IPS-18a (cell line): Measurements from ENCODE around the gene PRSS2.
"Not testable (repeated sequence)": the region's sequence is repeated elsewhere in the genome, so short reads cannot be mapped to it uniquely, and the experiment has no call there.

ENCODE experiments used
- H3K27ac ChIP-seq: one replicate; pipeline ENCODE4 v1.5.1; 2013; ENCODE audit warnings: low read length
- H3K27me3 ChIP-seq: one replicate; pipeline ENCODE4 v1.6.1; 2013; ENCODE audit warnings: mild to moderate bottlenecking, low read length; ENCODE audit not compliant: control insufficient read depth, insufficient read depth
- H3K36me3 ChIP-seq: one replicate; pipeline ENCODE4 v1.6.1; 2013; ENCODE audit warnings: low read depth, low read length; ENCODE audit not compliant: control insufficient read depth
- H3K4me1 ChIP-seq: one replicate; pipeline ENCODE4 v1.6.1; 2013; ENCODE audit warnings: low read depth, low read length; ENCODE audit not compliant: control insufficient read depth
- H3K4me3 ChIP-seq: one replicate; pipeline ENCODE4 v1.5.1; 2013; ENCODE audit warnings: low read length
- H3K9ac ChIP-seq: one replicate; pipeline ENCODE4 v1.6.1; 2013; ENCODE audit warnings: mild to moderate bottlenecking, low read length, moderate library complexity
- H3K9me3 ChIP-seq: one replicate; pipeline ENCODE4 v1.6.1; 2013; ENCODE audit warnings: low read depth, low read length; ENCODE audit not compliant: control insufficient read depth

Gene PRSS2

GRCh38 chr7:142776206-142776844 lies 5.6 kb downstream of the PRSS2 start:
- Histone ChIP-seq H3K4me1 (no peaks in the 10 kb centered on the region), H3K4me3 (no peak overlapping the region), H3K36me3 (no peaks in the 10 kb centered on the region), H3K27me3 (no peaks in the 10 kb centered on the region), H3K9me3 (no peaks in the 10 kb centered on the region), H3K9ac (no peak overlapping the region), H3K27ac (no peak overlapping the region)

- not testable (repeated sequence) for H3K27ac ChIP-seq, H3K4me3 ChIP-seq, H3K36me3 ChIP-seq, H3K9ac ChIP-seq, H3K27me3 ChIP-seq, H3K9me3 ChIP-seq, H3K4me1 ChIP-seq
Measured at GRCh38 chr7:142776845-142777225, 6.1 kb downstream of the PRSS2 start.

- no peaks in the 10 kb centered on the region for H3K9me3 ChIP-seq
- H3K27me3 ChIP-seq, result no peaks in the 10 kb centered on the region
- H3K4me1 ChIP-seq, result no peaks in the 10 kb centered on the region
- no peak overlapping the region for H3K9ac ChIP-seq
- H3K4me3 ChIP-seq, result no peak overlapping the region
- H3K36me3 ChIP-seq, result no peaks in the 10 kb centered on the region
- H3K27ac ChIP-seq, result no peak overlapping the region
Measured at GRCh38 chr7:142777318-142777717, 6.5 kb downstream of the PRSS2 start.

GRCh38 chr7:142782922-142783900 lies 12.4 kb downstream of the PRSS2 start:
- Histone ChIP-seq H3K36me3 (no peaks in the 10 kb centered on the region), H3K4me1 (no peaks in the 10 kb centered on the region), H3K9me3 (no peaks in the 10 kb centered on the region), H3K4me3 (peak overlapping the region; percentile 49), H3K27ac (no peak overlapping the region), H3K9ac (peak overlapping the region; percentile 38), H3K27me3 (no peaks in the 10 kb centered on the region)

- Histone ChIP-seq H3K9ac (no peak overlapping the region), H3K4me1 (no peaks in the 10 kb centered on the region), H3K36me3 (no peaks in the 10 kb centered on the region), H3K27ac (no peak overlapping the region), H3K4me3 (no peak overlapping the region), H3K27me3 (no peaks in the 10 kb centered on the region), H3K9me3 (no peaks in the 10 kb centered on the region)
Measured at GRCh38 chr7:142784096-142784495, 13.3 kb downstream of the PRSS2 start.

GRCh38 chr7:142784716-142785115 lies 13.9 kb downstream of the PRSS2 start:
- Histone ChIP-seq H3K4me3 (no peak overlapping the region), H3K36me3 (no peaks in the 10 kb centered on the region), H3K9me3 (no peaks in the 10 kb centered on the region), H3K9ac (no peak overlapping the region), H3K27ac (no peak overlapping the region), H3K27me3 (no peaks in the 10 kb centered on the region), H3K4me1 (no peaks in the 10 kb centered on the region)

- Histone ChIP-seq H3K9ac (no peak overlapping the region), H3K27ac (no peak overlapping the region)
Measured at GRCh38 chr7:142785841-142786250, 15.1 kb downstream of the PRSS2 start.

GRCh38 chr7:142787034-142787768 lies 16.4 kb downstream of the PRSS2 start:
- Histone ChIP-seq H3K9me3 (no peaks in the 10 kb centered on the region), H3K4me1 (no peaks in the 10 kb centered on the region), H3K36me3 (no peaks in the 10 kb centered on the region), H3K27ac (no peak overlapping the region), H3K4me3 (no peak overlapping the region), H3K27me3 (no peaks in the 10 kb centered on the region), H3K9ac (no peak overlapping the region)

More at GRCh38 chr7:142785841-142786250, 15.1 kb downstream of the PRSS2 start:
- no peaks in the 10 kb centered on the region for H3K36me3 ChIP-seq
- H3K9me3 ChIP-seq, result no peaks in the 10 kb centered on the region
- no peaks in the 10 kb centered on the region for H3K27me3 ChIP-seq
- no peaks in the 10 kb centered on the region for H3K4me1 ChIP-seq
- H3K4me3 ChIP-seq, result no peak overlapping the region

- Histone ChIP-seq H3K4me1 (no peaks in the 10 kb centered on the region), H3K27ac (no peak overlapping the region), H3K9ac (no peak overlapping the region), H3K36me3 (no peaks in the 10 kb centered on the region), H3K4me3 (no peak overlapping the region), H3K9me3 (no peaks in the 10 kb centered on the region), H3K27me3 (no peaks in the 10 kb centered on the region)
Measured at GRCh38 chr7:142787783-142788182, 17.0 kb downstream of the PRSS2 start.

GRCh38 chr7:142788303-142789289 lies 17.8 kb downstream of the PRSS2 start:
- H3K27ac ChIP-seq, result no peak overlapping the region
- H3K4me3 ChIP-seq, result no peak overlapping the region
- peaks cover 6% of the 10 kb centered on the region for H3K27me3 ChIP-seq
- H3K9ac ChIP-seq, result no peak overlapping the region
- H3K9me3 ChIP-seq, result no peaks in the 10 kb centered on the region
- no peaks in the 10 kb centered on the region for H3K4me1 ChIP-seq
- H3K36me3 ChIP-seq, result no peaks in the 10 kb centered on the region
